Left ventricle myocardium superior (tissue), 1 donor: ENCODE data around the gene C11orf71. TPM values are rescaled to one million over a fixed set of nuclear protein-coding genes. Genes with fewer than 3 reads are reported as not detected.
A peak's percentile ranks its signal among the peaks of the same experiment; 100 is the strongest.

Source experiments
- ATAC-seq: fragments of 200-7000 bp; cut with Tn5 transposase; one replicate; pipeline ENCODE4 v1.9.1; 2020; ENCODE audit warnings: mild to moderate bottlenecking, moderate library complexity
- DNase-seq: peaks from one replicate; pipeline ENCODE4 v3.0.0-alpha.2; 2020
- intact Hi-C: fragments of 100-400 bp; cut with micrococcal nuclease; formaldehyde crosslinking; loops from one replicate; pipeline ENCODE4 v1.11.0; 2022
- total RNA-seq: library from RNA; stranded (reverse); fragmentation: NEBNext Ultra II Directional; extraction: Animal tissue kit (Norgen Biotek cat#: 25700); gene quantifications from one replicate; pipeline ENCODE4 v1.2.1, GENCODE V29; 2021
- donor health status: DM: no; HTN: yes; CAD: no; lungs with severe emphysema.

The C11orf71 gene
- total RNA-seq, 1 donor from 2014 or later, result 9.4 TPM

GRCh38 chr11:114412946-114413345 is 12.6 kb upstream of the C11orf71 start:
- intact Hi-C loops, result no loop called here
- DNase-seq (no peak), ATAC-seq (no peak)

DNA sequence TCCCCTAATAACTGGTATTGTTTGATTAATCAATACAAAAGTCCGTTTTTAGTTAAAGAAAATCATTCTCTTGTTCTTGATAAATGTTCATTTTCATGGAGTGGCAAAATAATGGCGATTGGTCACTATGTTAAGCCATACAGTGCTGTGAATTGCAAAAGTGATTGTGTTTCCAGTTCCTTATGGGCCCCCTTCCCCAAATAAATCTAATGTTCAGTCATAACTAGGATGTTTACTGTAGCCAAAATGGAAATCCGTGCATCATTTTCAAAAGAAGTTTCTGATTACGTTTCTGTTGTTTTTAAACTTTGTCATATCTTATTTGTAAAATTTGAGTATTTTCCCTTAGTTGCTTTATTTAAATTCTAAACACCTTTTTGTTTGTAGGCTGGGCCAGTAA is 1.0 kb upstream of the C11orf71 start:
- intact Hi-C loops, result no loop called here
- DNase-seq, result no peak
- no peak for ATAC-seq

- DNase-seq, result no peak
- ATAC-seq, result no peak
- intact Hi-C loops, result no loop called here
Measured at GRCh38 chr11:114400915-114401223, 558 bp upstream of the C11orf71 start.

- intact Hi-C loops, result no loop called here
- DNase-seq (peak; percentile 78), ATAC-seq (peak; percentile 67)
Measured at GRCh38 chr11:114399490-114400215, 658 bp downstream of the C11orf71 start.

DNA sequence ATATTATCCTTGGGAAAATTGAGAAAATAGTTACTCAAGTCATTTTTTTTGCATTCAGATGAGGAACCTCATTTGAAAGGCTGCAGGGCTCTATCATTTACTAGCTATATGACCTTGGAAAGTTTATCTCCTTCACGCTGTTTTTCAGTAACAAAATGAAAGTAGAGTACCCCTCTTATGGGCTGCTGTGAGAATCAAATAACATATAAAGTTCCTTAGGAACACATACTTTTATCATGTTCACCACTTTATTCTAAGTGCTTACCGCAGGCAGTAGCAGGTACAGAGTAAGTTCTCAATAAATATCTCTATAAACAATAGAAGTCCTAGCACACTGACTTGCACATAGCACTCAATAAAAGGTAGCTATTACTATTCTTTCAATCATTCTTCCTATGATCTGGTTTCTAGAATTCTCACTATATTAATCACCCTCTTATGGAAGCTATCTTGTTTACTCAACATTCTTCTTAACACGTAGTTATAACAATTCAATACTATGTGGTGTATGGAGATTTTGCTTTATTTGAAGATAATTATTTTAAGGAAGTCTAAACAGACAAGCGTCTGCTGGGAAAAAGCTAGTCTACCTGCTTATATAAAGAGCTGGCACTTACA is 1.9 kb downstream of the C11orf71 start:
- DNase-seq, result no peak
- intact Hi-C loops, result no loop called here
- ATAC-seq, result no peak

DNA sequence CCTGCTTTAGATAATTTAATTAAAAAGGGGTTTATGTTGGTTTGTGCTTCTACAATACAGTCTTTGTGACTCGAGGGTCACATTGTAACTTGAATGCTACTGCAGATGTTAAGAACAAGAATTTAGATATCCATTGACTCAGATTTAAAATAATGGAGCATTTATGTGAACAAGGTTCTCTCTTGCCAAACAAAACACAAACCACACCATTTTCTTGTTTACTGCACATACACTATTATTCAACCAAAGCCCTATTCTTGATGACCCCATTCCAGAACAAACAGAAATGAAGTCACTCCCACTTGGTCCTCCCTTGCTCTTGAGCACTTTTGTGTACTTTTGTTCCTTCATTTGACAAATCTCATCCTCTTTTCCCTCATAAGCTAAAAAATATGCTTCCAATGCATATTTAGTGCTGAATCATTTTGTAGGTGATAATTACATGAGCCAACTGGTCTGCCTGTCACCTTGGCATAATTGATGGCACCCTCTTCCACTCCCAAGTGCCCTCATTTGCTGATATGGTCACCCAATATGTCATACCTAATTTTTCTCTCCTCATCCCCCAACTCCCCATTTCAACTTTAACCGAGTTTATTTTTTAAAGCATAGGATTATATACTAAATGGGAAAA is 2.8 kb downstream of the C11orf71 start:
- DNase-seq, result no peak
- no peak for ATAC-seq

DNA sequence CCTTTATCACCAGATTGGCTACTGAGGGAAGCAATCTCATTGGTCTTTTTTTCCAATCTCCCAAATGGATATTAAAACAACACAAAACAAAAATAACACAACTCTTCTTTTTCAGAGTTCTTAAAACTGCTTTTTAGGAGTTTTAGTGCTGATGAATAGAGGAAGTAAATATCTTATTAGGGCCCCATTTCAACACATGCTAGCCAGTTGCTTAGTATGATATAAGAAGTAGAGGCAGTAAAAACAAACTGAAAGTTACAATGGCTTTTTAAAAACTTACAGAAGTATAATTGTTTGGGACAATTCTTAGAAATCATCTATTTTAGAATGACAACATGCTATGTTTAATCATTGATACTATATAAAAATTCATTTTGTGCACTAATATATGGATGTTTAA is 3.4 kb downstream of the C11orf71 start:
- no peak for DNase-seq
- no peak for ATAC-seq
- intact Hi-C loops, result no loop called here

More for the DNA sequence above, 2.8 kb downstream of the C11orf71 start:
- intact Hi-C loops, result no loop called here

DNA sequence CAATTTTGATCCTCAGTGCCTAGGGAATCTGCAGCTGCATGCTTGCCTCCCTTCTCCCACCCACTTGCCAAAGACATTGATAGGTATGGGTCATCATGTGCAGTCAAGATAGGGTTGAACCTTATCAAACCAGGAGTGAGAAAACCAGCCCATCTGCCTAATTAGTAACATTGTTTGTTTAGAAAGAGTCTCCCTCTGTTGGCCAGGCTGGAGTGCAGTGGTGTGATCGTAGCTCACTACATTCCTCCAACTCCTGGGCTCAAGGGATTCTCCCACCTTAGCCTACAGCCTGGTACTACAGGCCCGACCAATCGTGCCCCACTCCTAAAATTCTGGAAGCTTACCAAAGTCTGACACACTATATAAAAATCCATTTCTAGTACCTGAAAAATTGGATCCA is 4.6 kb downstream of the C11orf71 start:
- no peak for ATAC-seq
- no peak for DNase-seq
- intact Hi-C loops, result no loop called here

- no peak for DNase-seq
- intact Hi-C loops, result no loop called here
- ATAC-seq, result no peak
Measured at GRCh38 chr11:114392735-114393667, 7.3 kb downstream of the C11orf71 start.

DNA sequence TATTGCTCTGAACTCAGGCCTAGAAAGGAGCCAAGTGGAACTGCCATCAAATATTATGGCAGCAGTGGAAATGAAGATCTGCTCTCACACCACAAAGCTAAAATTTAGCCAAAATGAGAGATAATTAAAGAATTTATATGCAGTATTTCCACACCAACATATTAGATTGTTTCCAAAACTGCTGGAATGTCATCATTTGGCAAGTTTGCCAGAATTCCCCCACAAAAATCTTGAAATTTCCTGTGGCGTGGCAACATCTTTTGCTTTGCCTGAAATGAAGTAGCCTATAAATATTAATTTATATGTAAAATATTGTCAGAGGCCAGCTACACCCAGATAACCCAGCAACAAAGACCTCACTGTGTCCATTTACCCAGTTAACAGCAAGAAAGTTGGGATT is 13.8 kb downstream of the C11orf71 start:
- no peak for DNase-seq
- no peak for ATAC-seq
- intact Hi-C loops, result no loop called here

GRCh38 chr11:114386131-114386530 is 14.2 kb downstream of the C11orf71 start:
- ATAC-seq (no peak), DNase-seq (no peak)
- intact Hi-C loops, result no loop called here

- intact Hi-C loops, result no loop called here
- ATAC-seq, result no peak
- DNase-seq, result no peak
Measured at GRCh38 chr11:114384487-114384886, 15.8 kb downstream of the C11orf71 start.

GRCh38 chr11:114382509-114382908 is 17.8 kb downstream of the C11orf71 start:
- ATAC-seq (no peak), DNase-seq (no peak)
- intact Hi-C loops, result no loop called here

- ATAC-seq (peak; percentile 85), DNase-seq (peak; percentile 33)
- intact Hi-C loops, result no loop called here
Measured at GRCh38 chr11:114379394-114380069, 20.8 kb downstream of the C11orf71 start.

- intact Hi-C loops, result no loop called here
- DNase-seq (no peak), ATAC-seq (no peak)
Measured at GRCh38 chr11:114377612-114378267, 22.6 kb downstream of the C11orf71 start.

- no peak for ATAC-seq
- intact Hi-C loops, result no loop called here
- no peak for DNase-seq
Measured at GRCh38 chr11:114375052-114375451, 25.3 kb downstream of the C11orf71 start.

GRCh38 chr11:114368918-114369680 is 31.2 kb downstream of the C11orf71 start:
- no peak for DNase-seq
- intact Hi-C loops, result no loop called here
- no peak for ATAC-seq
